Islet precursor cell (in vitro differentiated cells): Measurements from ENCODE around the gene PRR35.
"Not testable (repeated sequence)": the region's sequence is repeated elsewhere in the genome, so short reads cannot be mapped to it uniquely, and the experiment has no call there.

Experiments used
- DNase-seq: peaks from one replicate; pipeline ENCODE4 v3.0.0-alpha.2; 2018

The PRR35 gene

GRCh38 chr16:582614-583331 lies 22.6 kb downstream of the PRR35 start:
- no peak for DNase-seq

DNA sequence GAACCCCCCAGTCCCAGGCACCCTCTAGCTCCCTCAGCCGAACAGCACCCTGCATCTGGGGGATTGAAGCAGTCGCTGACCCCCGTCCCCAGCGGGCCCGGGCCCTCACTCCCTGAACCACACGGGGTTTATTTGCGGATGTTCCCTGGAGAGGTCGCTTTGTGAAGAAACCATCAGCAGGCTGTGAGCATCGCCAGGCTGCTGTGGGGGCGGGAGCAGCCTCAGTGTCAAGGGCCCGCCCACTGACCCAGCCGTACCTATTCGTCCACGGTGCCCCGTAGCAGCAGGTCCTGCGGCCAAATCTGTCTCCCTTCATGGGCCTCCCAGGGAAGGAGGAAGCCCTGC lies 23.2 kb downstream of the PRR35 start:
- no peak for DNase-seq

DNA sequence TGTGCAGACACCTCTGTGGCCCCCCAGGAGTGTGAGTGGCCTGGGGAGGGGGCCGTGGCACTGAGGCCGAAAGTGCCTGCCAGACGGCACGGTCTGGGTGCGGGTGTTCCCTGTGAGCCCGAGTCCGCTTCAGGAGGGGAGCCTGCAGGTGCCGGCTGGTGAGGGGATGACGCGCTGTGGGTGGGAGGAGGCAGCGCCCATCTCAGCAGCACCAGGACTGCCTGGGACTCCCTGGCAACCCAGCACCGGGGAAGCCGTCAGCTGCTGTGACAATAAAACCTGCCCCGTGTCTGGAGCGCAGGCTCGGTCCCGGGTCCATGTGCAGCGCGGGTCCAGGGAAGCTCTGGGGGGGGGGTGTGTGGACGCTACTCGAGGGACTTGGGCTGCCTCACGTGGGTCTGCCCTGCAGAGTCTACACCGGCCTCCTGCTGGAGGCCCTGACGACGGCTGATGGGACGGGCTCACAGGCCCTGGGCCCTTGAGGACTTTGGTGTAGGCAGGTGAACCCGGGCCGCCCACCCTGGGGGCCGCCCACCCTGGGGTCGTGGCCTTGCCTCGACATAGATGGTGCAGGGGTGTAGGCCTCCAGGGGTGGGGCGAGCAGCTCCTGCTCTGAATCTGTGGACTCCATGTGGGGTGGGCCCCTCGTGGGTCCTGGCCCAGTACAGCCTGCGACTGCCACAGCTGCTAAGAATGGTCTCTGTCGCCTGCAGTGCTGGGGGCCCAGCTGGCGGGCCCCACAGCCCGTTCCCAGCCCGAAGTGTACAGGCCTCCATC lies 23.8 kb downstream of the PRR35 start:
- no peak for DNase-seq

DNA sequence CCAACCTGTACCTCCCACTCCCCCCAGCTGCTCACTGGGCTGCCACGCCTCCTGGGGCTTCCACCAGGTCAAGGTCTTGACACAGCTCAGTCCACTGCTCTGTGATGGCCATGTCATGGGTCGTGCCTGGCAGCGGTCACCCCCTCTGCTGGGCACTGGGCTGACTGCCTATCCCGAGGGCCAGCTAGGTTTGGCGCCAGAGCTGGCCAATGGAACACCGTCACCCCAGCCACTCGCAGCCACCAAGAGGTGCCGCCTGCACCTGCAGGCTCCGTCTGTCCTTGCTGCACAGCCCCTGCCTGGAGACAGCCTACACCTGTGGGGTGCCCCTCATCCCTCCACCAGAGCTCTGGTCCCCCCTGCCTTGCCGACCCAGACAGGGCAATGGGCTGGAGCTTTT lies 25.2 kb downstream of the PRR35 start:
- no peak for DNase-seq

GRCh38 chr16:586047-586644 lies 26.0 kb downstream of the PRR35 start:
- no peak for DNase-seq

DNA sequence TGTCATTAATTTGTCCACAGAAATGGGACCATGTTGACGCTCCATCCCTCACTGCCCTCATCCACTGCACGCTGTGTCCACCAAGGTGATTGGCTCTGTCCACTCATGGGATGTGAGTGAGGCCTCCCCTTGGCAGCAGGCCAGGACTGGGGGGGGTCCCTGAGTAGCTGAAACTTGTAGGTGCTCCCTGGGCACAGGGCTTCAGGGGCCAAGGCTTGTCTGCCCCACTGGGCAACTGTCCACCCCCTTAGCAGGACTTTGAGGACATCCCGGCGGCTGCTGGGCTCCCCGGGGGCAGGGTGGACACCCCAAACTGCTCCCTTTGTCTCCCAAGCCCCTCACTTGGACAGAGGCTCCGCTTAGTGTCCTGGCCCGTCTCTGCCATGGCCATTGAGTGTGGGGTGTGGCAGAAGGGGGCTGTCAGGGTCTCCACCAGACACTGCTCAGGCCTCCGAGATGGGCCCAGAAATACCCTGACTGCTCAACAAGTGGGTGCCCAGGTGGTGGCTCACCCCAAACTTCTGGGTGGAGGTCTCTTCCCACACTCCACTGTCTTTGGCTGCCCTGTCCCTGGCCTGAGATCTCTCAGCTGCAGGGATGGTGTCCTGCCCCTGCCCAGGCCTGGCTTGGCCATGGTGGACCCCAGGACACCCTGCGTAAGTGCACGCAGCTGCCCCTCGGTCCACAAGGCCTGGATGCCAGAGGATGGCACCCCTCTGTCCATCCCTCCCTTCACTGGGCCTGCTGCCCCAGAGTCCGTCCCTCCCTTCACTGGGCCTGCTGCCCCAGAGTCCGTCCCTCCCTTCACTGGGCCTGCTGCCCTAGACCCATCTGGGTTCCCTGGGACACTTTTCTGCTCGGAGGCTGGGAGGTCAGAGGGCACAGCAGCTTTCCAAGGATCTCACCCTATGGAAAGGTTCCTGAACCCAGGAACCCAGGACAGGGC lies 26.7 kb downstream of the PRR35 start:
- DNase-seq: no peak

GRCh38 chr16:588639-588888 lies 28.4 kb downstream of the PRR35 start:
- DNase-seq: peak; percentile 75

DNA sequence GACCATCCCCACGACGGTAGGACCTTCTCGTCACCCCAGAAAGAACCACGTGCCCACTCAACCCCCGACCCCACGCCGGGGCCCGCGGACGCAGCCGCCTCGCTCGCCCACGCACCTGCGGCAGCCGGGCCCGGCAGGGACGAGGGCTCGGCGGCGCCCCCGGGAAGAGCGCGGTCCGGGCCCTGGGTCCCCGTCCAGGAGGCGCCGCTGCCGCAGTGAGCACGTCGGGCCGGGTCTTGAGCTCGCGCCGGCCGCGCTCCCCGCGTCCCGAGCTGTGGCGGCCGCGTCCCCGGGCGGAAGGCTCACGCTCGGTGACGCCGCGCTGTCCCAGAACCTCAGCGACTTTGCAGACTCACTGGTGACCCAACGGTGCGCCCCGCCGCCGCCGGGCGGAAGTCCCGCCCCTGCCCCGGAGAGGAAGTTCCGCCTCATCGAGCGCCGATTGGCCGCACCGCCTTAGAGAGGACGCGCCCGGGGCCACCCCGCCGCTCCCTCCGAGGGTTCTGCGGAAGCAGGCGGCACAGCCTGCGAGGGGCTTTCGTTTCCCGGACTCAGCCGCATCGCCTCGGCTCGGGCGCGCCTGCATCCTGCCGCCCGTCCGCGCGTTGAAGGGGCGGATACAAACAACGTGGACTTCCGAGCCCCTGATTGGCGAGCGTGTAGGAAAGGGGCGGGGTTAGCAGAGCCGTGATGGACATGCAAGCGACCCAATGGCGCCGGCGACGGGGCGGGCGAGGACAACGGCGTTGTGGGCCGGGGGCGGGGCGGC lies 28.9 kb downstream of the PRR35 start:
- peak; percentile 97 for DNase-seq

DNA sequence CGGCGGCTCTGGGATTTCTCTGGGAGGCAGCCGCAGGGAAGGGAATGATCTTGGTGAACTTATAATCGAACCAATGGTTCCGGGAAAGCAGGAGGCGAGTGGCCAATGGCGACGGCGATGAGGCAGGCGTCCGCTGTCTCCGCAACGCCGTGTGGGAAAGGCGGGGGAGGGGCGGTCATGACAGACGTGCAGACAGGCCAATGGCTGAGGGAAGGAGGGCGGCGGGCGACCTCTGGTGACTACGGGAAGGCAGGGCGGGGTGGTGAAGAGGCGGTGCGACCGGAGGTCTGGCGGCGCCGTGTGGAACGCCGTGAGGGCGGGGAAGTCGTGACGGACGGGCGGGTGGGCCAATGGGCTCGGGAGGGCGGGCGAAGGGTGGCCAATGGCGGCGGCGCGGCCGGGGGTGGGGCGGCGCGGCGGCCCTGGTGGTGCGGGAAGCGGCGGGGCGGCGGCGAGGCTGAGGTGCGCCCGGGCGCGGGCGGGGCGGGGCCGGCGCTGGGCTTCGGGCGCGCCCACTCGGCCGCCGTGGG lies 29.5 kb downstream of the PRR35 start, which contains the start of gene RAB40C:
Gene RAB40C, plus strand, starts transcription at position 409 of the 530 bp plus-strand sequence. CDS start 226 bp downstream, outside the sequence.
- peak; percentile 99 for DNase-seq

- DNase-seq: no peak
Measured at GRCh38 chr16:590188-590814, 30.1 kb downstream of the PRR35 start.

DNA sequence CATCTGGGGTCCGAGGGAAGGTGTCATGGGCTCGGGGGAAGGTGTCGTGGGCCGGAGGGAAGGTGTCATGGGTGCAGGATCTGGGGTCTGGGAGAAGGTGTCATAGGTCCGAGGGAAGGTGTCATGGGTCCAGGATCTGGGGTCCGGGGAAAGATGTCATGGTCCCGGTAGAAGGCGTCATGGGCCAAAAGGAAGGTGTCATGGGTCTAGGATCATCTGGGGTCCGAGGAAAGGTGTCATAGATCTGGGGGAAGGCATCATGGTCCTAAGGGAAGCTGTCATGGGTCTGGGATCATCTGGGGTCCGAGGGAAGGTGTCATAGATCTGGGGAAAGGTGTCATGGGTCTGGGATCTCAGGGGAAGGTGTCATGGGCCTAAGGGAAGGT lies 30.6 kb downstream of the PRR35 start:
- no peak for DNase-seq

- DNase-seq: no peak
Measured at GRCh38 chr16:591231-591630, 31.0 kb downstream of the PRR35 start.

- DNase-seq: no peak
Measured at GRCh38 chr16:591892-592517, 31.8 kb downstream of the PRR35 start.

- DNase-seq: no peak
Measured at GRCh38 chr16:592518-593306, 32.5 kb downstream of the PRR35 start.

GRCh38 chr16:593406-593805 lies 33.2 kb downstream of the PRR35 start:
- no peak for DNase-seq

GRCh38 chr16:593807-594206 lies 33.6 kb downstream of the PRR35 start:
- DNase-seq: no peak

GRCh38 chr16:595094-595528 lies 34.9 kb downstream of the PRR35 start:
- no peak for DNase-seq

DNA sequence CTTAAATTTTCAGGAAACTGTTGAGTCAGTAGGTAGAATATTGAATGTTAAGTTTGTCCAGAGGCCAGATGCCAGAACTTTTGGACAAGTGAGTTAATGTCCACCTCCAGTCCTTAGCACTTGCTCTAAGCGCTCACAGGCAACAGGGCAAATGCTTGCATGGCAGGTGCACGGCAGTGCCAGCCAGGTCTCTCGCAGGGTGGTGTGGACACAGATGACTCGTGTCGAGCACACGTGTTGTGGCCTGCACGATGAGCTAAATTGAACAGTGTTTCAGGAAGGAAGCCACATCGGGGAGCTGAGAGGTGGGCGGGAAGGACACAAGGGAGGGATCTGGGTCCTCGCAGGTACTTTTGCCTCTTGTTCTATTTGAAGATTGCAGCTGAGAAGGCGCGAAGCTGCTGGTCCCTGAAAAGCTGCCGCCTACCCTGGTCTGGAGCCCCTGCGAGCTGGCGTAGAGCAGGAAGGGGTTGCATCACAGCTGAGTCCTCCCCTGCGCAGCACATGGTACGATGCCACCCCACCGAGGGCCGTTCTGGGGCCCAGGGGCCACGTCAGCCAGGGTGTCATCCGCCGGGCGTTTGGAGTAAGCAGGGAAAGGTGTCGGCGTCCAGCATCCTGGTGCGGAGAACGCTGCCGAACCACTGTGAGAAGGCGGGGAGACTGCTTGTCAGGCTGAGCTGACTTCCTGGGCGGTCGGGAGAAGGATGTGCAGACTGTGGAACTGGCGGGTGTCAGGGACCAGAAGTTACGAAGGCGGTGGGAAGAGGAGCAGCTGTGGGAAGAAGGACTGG lies 35.9 kb downstream of the PRR35 start:
- DNase-seq: no peak

GRCh38 chr16:596736-597060 lies 36.5 kb downstream of the PRR35 start:
- DNase-seq: no peak

- not testable (repeated sequence) for DNase-seq
Measured at GRCh38 chr16:597655-598054, 37.5 kb downstream of the PRR35 start.
